ENCODE data around the gene SYT8. TPM values are rescaled to one million over a fixed set of nuclear protein-coding genes. Genes with fewer than 3 reads are reported as not detected.

The SYT8 gene
- polyA plus RNA-seq, 1 donor from 2014 or later: not detected

- TF ChIP-seq EP300 (conservative IDR thresholded peaks at IDR 0.05; ENCODE audit: poor library complexity, severe bottlenecking): no peak
- no peak for TF ChIP-seq POLR2AphosphoS5 (IDR thresholded peaks at IDR 0.05)
- no peak for TF ChIP-seq SMC3 (conservative IDR thresholded peaks at IDR 0.05; ENCODE audit: poor library complexity)
- no peak for TF ChIP-seq REST (IDR thresholded peaks at IDR 0.05; ENCODE audit: borderline replicate concordance)
- TF ChIP-seq TAF1 (IDR thresholded peaks at IDR 0.05; ENCODE audit: low read depth): no peak
- TF ChIP-seq RAD21 (conservative IDR thresholded peaks at IDR 0.05): no peak
- TF ChIP-seq EZH2 (IDR thresholded peaks at IDR 0.05; ENCODE audit: borderline replicate concordance, insufficient read depth, low read length, poor library complexity, severe bottlenecking): no peak
- TF ChIP-seq, protein P1, sequence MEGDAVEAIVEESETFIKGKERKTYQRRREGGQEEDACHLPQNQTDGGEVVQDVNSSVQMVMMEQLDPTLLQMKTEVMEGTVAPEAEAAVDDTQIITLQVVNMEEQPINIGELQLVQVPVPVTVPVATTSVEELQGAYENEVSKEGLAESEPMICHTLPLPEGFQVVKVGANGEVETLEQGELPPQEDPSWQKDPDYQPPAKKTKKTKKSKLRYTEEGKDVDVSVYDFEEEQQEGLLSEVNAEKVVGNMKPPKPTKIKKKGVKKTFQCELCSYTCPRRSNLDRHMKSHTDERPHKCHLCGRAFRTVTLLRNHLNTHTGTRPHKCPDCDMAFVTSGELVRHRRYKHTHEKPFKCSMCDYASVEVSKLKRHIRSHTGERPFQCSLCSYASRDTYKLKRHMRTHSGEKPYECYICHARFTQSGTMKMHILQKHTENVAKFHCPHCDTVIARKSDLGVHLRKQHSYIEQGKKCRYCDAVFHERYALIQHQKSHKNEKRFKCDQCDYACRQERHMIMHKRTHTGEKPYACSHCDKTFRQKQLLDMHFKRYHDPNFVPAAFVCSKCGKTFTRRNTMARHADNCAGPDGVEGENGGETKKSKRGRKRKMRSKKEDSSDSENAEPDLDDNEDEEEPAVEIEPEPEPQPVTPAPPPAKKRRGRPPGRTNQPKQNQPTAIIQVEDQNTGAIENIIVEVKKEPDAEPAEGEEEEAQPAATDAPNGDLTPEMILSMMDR (IDR thresholded peaks at IDR 0.05; ENCODE audit: poor library complexity, severe bottlenecking): no peak
- no peak for TF ChIP-seq MXI1 (conservative IDR thresholded peaks at IDR 0.05; ENCODE audit: poor library complexity, severe bottlenecking)
- Histone ChIP-seq H3K9ac (ENCODE audit: low read length) (no peak overlapping the region), H3K9me2 (ENCODE audit: insufficient read depth, low read length) (no peaks in the 10 kb centered on the region), H3K27me3 (ENCODE audit: insufficient read depth, low read depth, low read length) (no peaks in the 10 kb centered on the region), H4K20me1 (ENCODE audit: insufficient read depth) (no peaks in the 10 kb centered on the region), H2AFZ (ENCODE audit: low read depth, low read length) (no peak overlapping the region), H3K4me2 (ENCODE audit: low read length) (no peak overlapping the region), H3K27ac (ENCODE audit: low read length) (no peak overlapping the region), H3K36me3 (ENCODE audit: insufficient read depth, low read length) (no peaks in the 10 kb centered on the region), H3F3A (ENCODE audit: insufficient read depth, low read length, poor library complexity, severe bottlenecking) (no peaks in the 10 kb centered on the region), H3K9me3 (ENCODE audit: low read length) (no peaks in the 10 kb centered on the region), H3K4me3 (ENCODE audit: low read length) (no peak overlapping the region), H3K79me2 (replicated peaks; ENCODE audit: insufficient read depth, low read length) (no peaks in the 10 kb centered on the region)
Observed at GRCh38 chr11:1786466-1786865, 48.3 kb upstream of the SYT8 start.

- Histone ChIP-seq H3K4me2 (ENCODE audit: low read length) (no peak overlapping the region), H3K9ac (ENCODE audit: low read length) (no peak overlapping the region), H3K27ac (ENCODE audit: low read length) (no peak overlapping the region), H3K9me2 (ENCODE audit: insufficient read depth, low read length) (no peaks in the 10 kb centered on the region), H3F3A (ENCODE audit: insufficient read depth, low read length, poor library complexity, severe bottlenecking) (no peaks in the 10 kb centered on the region), H3K36me3 (ENCODE audit: insufficient read depth, low read length) (no peaks in the 10 kb centered on the region), H3K9me3 (ENCODE audit: low read length) (no peaks in the 10 kb centered on the region), H3K27me3 (ENCODE audit: insufficient read depth, low read depth, low read length) (no peaks in the 10 kb centered on the region), H3K79me2 (replicated peaks; ENCODE audit: insufficient read depth, low read length) (no peaks in the 10 kb centered on the region), H4K20me1 (ENCODE audit: insufficient read depth) (no peaks in the 10 kb centered on the region), H2AFZ (ENCODE audit: low read depth, low read length) (no peak overlapping the region), H3K4me3 (ENCODE audit: low read length) (no peak overlapping the region)
- no peak for TF ChIP-seq EZH2 (IDR thresholded peaks at IDR 0.05; ENCODE audit: borderline replicate concordance, insufficient read depth, low read length, poor library complexity, severe bottlenecking)
- TF ChIP-seq, protein P1 (IDR thresholded peaks at IDR 0.05; ENCODE audit: poor library complexity, severe bottlenecking): no peak
- no peak for TF ChIP-seq MXI1 (conservative IDR thresholded peaks at IDR 0.05; ENCODE audit: poor library complexity, severe bottlenecking)
- TF ChIP-seq REST (IDR thresholded peaks at IDR 0.05; ENCODE audit: borderline replicate concordance): no peak
- TF ChIP-seq SMC3 (conservative IDR thresholded peaks at IDR 0.05; ENCODE audit: poor library complexity): no peak
- TF ChIP-seq POLR2AphosphoS5 (IDR thresholded peaks at IDR 0.05): no peak
- no peak for TF ChIP-seq RAD21 (conservative IDR thresholded peaks at IDR 0.05)
- no peak for TF ChIP-seq EP300 (conservative IDR thresholded peaks at IDR 0.05; ENCODE audit: poor library complexity, severe bottlenecking)
- no peak for TF ChIP-seq TAF1 (IDR thresholded peaks at IDR 0.05; ENCODE audit: low read depth)
Observed at GRCh38 chr11:1791912-1792311, 42.9 kb upstream of the SYT8 start.

Measured in neural cell (in vitro differentiated cells).